ENCODE results near the gene TP73.

TP73 gene

DNA sequence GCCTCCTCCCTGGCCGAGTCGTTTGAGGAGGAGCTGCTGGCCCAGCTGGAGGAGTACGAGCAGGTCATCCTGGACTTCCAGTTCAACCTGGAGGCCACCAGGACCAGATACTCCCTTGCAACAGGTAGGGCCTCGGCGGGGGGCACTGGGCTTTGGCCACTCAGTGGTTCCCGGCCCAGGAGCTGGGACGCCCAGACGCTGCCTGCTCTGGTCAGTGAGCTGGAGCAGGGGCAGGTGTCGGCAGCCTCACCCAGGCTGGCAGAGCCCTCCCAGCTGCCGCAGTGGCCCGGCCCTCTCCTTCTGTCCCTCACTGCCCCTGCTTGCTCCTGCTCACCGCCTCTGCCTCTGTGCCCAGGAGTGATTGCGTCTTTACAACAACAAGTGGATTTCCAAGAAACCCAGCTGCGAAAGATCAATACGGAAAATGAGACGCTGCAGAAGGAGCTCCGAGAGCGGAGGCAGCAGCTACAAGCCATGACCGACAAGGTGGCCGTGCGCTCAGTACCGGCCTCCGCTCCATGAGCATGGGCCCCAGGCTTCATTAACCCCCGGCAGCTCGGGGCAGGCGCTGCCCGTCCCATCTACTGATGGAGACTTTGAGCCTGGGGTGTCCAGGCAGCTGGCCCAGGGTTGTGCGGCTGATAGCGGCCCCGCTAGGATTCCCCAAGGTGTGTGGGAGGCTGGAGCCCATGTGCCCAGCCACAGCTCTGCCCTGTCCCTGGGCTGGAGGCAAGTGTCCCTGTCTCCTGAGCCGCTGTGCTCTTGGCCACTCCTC lies 111.2 kb downstream of the TP73 start:
- no peaks in the 10 kb centered on the region for H3K27me3 ChIP-seq (ENCODE audit: insufficient read depth, insufficient read length)
- H3K9me3 ChIP-seq (ENCODE audit: insufficient read depth, low read length), result no peaks in the 10 kb centered on the region
- DNase-seq (ENCODE audit: low read depth, low spot score), result no peak
- no peak overlapping the region for H3K4me3 ChIP-seq (ENCODE audit: insufficient read length, low read depth)
- H3K4me1 ChIP-seq (ENCODE audit: insufficient read depth, insufficient read length), result no peaks in the 10 kb centered on the region
- H3K9ac ChIP-seq (ENCODE audit: insufficient read length, low read depth), result no peak overlapping the region
- no peak for TF ChIP-seq SUZ12 (IDR thresholded peaks at IDR 0.05; ENCODE audit: extremely low read depth, insufficient read depth, insufficient read length)
- TF ChIP-seq ZNF274 (IDR thresholded peaks at IDR 0.05; ENCODE audit: low read depth, low read length), result no peak
- no peak for TF ChIP-seq YY1 (IDR thresholded peaks at IDR 0.05; ENCODE audit: insufficient read depth, insufficient read length)
- H3K36me3 ChIP-seq (ENCODE audit: insufficient read depth, insufficient read length, low read length), result no peaks in the 10 kb centered on the region

GRCh38 chr1:3767328-3767925 lies 115.1 kb downstream of the TP73 start:
- H3K9me3 ChIP-seq (ENCODE audit: insufficient read depth, low read length), result no peaks in the 10 kb centered on the region
- peaks cover 9% of the 10 kb centered on the region for H3K4me1 ChIP-seq (ENCODE audit: insufficient read depth, insufficient read length)
- no peak overlapping the region for H3K4me3 ChIP-seq (ENCODE audit: insufficient read length, low read depth)
- H3K36me3 ChIP-seq (ENCODE audit: insufficient read depth, insufficient read length, low read length), result no peaks in the 10 kb centered on the region
- peaks cover 12% of the 10 kb centered on the region for H3K27me3 ChIP-seq (ENCODE audit: insufficient read depth, insufficient read length)
- no peak overlapping the region for H3K9ac ChIP-seq (ENCODE audit: insufficient read length, low read depth)
- TF ChIP-seq ZNF274 (IDR thresholded peaks at IDR 0.05; ENCODE audit: low read depth, low read length), result no peak
- TF ChIP-seq SUZ12 (IDR thresholded peaks at IDR 0.05; ENCODE audit: extremely low read depth, insufficient read depth, insufficient read length), result no peak
- TF ChIP-seq YY1 (IDR thresholded peaks at IDR 0.05; ENCODE audit: insufficient read depth, insufficient read length), result no peak
- DNase-seq (ENCODE audit: low read depth, low spot score), result no peak

GRCh38 chr1:3768811-3769390 lies 116.6 kb downstream of the TP73 start:
- Histone ChIP-seq H3K9me3 (ENCODE audit: insufficient read depth, low read length) (no peaks in the 10 kb centered on the region), H3K4me1 (ENCODE audit: insufficient read depth, insufficient read length) (peaks cover 9% of the 10 kb centered on the region), H3K9ac (ENCODE audit: insufficient read length, low read depth) (no peak overlapping the region), H3K27me3 (ENCODE audit: insufficient read depth, insufficient read length) (peaks cover 12% of the 10 kb centered on the region), H3K36me3 (ENCODE audit: insufficient read depth, insufficient read length, low read length) (no peaks in the 10 kb centered on the region), H3K4me3 (ENCODE audit: insufficient read length, low read depth) (no peak overlapping the region)
- TF ChIP-seq ZNF274 (IDR thresholded peaks at IDR 0.05; ENCODE audit: low read depth, low read length), result no peak
- TF ChIP-seq YY1 (IDR thresholded peaks at IDR 0.05; ENCODE audit: insufficient read depth, insufficient read length), result no peak
- no peak for TF ChIP-seq SUZ12 (IDR thresholded peaks at IDR 0.05; ENCODE audit: extremely low read depth, insufficient read depth, insufficient read length)
- DNase-seq (ENCODE audit: low read depth, low spot score), result no peak

DNA sequence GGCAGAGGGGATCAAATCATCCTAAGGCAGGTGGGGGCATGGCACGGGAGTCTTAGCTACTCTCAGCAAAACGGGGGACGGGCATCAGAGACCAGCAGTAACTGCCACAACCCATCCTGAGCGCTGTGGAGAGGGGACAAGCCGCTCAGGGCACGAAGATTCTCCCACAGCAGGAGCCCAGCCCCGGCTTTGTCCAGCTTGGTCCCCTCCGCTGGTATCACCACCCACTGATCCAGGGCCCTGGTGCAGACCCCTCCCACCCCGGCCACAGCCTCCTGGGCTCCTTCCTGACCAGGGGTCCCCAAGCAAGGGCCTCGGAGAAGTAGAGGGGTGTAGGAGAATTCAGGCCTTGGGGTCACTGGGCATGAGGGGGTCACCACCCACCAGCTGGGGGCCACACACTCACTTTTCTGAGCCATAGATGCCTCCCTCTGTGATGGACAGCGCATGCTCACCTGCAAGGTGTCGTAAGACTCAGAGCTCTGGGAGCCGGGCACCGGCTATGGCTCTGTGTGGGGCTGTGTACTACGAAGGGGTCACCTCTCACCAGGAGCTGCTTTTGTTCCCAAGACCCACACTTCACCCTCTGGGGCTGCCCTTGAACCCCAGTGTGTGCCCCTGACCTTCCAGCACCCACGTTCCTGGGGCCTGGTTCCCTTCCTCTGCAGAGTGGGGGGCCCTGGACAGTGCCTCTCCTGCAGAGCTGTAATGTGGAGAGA lies 117.9 kb downstream of the TP73 start:
- Histone ChIP-seq H3K9ac (ENCODE audit: insufficient read length, low read depth) (no peak overlapping the region), H3K4me1 (ENCODE audit: insufficient read depth, insufficient read length) (peaks cover 17% of the 10 kb centered on the region), H3K36me3 (ENCODE audit: insufficient read depth, insufficient read length, low read length) (no peaks in the 10 kb centered on the region), H3K9me3 (ENCODE audit: insufficient read depth, low read length) (no peaks in the 10 kb centered on the region), H3K4me3 (ENCODE audit: insufficient read length, low read depth) (no peak overlapping the region), H3K27me3 (ENCODE audit: insufficient read depth, insufficient read length) (peaks cover 12% of the 10 kb centered on the region)
- DNase-seq (ENCODE audit: low read depth, low spot score), result no peak
- TF ChIP-seq YY1 (IDR thresholded peaks at IDR 0.05; ENCODE audit: insufficient read depth, insufficient read length) (no peak), SUZ12 (IDR thresholded peaks at IDR 0.05; ENCODE audit: extremely low read depth, insufficient read depth, insufficient read length) (no peak), ZNF274 (IDR thresholded peaks at IDR 0.05; ENCODE audit: low read depth, low read length) (no peak)

- Histone ChIP-seq H3K9me3 (ENCODE audit: insufficient read depth, low read length) (no peaks in the 10 kb centered on the region), H3K27me3 (ENCODE audit: insufficient read depth, insufficient read length) (peaks cover 12% of the 10 kb centered on the region), H3K4me1 (ENCODE audit: insufficient read depth, insufficient read length) (peaks cover 19% of the 10 kb centered on the region), H3K36me3 (ENCODE audit: insufficient read depth, insufficient read length, low read length) (no peaks in the 10 kb centered on the region), H3K4me3 (ENCODE audit: insufficient read length, low read depth) (peak overlapping the region; percentile 55), H3K9ac (ENCODE audit: insufficient read length, low read depth) (peak overlapping the region; percentile 78)
- no peak for TF ChIP-seq ZNF274 (IDR thresholded peaks at IDR 0.05; ENCODE audit: low read depth, low read length)
- no peak for TF ChIP-seq YY1 (IDR thresholded peaks at IDR 0.05; ENCODE audit: insufficient read depth, insufficient read length)
- TF ChIP-seq SUZ12 (IDR thresholded peaks at IDR 0.05; ENCODE audit: extremely low read depth, insufficient read depth, insufficient read length), result no peak
- no peak for DNase-seq (ENCODE audit: low read depth, low spot score)
Measured at GRCh38 chr1:3771108-3772026, 119.1 kb downstream of the TP73 start.

- Histone ChIP-seq H3K36me3 (ENCODE audit: insufficient read depth, insufficient read length, low read length) (peaks cover 3% of the 10 kb centered on the region), H3K4me1 (ENCODE audit: insufficient read depth, insufficient read length) (peaks cover 21% of the 10 kb centered on the region), H3K9me3 (ENCODE audit: insufficient read depth, low read length) (no peaks in the 10 kb centered on the region), H3K4me3 (ENCODE audit: insufficient read length, low read depth) (peak overlapping the region; percentile 55), H3K27me3 (ENCODE audit: insufficient read depth, insufficient read length) (peaks cover 12% of the 10 kb centered on the region), H3K9ac (ENCODE audit: insufficient read length, low read depth) (peak overlapping the region; percentile 78)
- peak; percentile 71 for DNase-seq (ENCODE audit: low read depth, low spot score)
- TF ChIP-seq YY1 (IDR thresholded peaks at IDR 0.05; ENCODE audit: insufficient read depth, insufficient read length), result no peak
- no peak for TF ChIP-seq ZNF274 (IDR thresholded peaks at IDR 0.05; ENCODE audit: low read depth, low read length)
- TF ChIP-seq SUZ12 (IDR thresholded peaks at IDR 0.05; ENCODE audit: extremely low read depth, insufficient read depth, insufficient read length), result no peak
Measured at GRCh38 chr1:3772027-3772714, 119.9 kb downstream of the TP73 start.
